ENCODE results near the gene SUSD6.

DNA sequence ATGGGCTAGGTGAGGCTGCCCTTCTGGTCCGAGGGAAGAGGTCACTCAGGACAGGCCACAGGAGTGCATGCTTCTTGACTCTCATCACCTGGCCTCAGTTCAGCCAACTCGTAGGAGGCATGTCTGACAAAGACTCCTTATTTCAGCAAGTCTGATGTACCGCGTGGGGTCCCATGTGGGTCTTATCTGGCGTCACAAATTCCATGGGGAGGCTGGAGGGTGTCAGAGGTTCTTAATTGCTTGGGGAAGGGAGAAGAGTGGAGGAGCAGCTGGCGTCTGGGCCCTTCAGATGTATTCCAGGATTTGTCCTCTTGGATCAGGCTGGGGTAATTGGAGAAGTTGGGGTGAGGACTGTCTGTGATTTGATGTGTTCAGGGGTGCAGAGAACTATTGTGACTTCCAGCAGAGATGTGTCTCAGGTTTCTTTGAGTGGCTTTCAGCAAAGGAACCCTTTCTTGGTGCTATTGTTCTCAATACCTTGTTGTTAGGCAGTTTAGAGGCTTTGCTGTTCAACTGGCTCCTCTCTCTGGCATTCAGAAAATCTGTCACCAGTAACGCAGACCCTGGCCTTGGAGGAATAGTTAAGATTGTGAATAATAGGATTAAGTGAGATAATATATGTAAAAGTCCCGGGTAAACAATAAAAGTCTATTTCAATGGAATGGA is 60.1 kb downstream of the SUSD6 start:
- TF ChIP-seq, protein P1, sequence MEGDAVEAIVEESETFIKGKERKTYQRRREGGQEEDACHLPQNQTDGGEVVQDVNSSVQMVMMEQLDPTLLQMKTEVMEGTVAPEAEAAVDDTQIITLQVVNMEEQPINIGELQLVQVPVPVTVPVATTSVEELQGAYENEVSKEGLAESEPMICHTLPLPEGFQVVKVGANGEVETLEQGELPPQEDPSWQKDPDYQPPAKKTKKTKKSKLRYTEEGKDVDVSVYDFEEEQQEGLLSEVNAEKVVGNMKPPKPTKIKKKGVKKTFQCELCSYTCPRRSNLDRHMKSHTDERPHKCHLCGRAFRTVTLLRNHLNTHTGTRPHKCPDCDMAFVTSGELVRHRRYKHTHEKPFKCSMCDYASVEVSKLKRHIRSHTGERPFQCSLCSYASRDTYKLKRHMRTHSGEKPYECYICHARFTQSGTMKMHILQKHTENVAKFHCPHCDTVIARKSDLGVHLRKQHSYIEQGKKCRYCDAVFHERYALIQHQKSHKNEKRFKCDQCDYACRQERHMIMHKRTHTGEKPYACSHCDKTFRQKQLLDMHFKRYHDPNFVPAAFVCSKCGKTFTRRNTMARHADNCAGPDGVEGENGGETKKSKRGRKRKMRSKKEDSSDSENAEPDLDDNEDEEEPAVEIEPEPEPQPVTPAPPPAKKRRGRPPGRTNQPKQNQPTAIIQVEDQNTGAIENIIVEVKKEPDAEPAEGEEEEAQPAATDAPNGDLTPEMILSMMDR (IDR thresholded peaks at IDR 0.05; ENCODE audit: insufficient read depth, low read length), result no peak
- TF ChIP-seq GABPA (IDR thresholded peaks at IDR 0.05; ENCODE audit: low read depth) (no peak), POLR2AphosphoS5 (IDR thresholded peaks at IDR 0.05; ENCODE audit: low read depth) (no peak)
